Kidney (tissue), 14 donors: Measurements from ENCODE around the gene SNX10. TPM values are rescaled to one million over a fixed set of nuclear protein-coding genes. Genes with fewer than 3 reads are reported as not detected.
"Not testable (repeated sequence)": the region's sequence is repeated elsewhere in the genome, so short reads cannot be mapped to it uniquely, and the experiment has no call there.

Experiments
- DNase-seq, 5 donors: peaks; one replicate each; pipeline ENCODE4 v3.0.0-alpha.2; 2013 to 2020
- FAIRE-seq: peaks from 2 replicates; lab custom pipeline; 2012; peaks lifted over from hg19 to GRCh38; lab: Jason Lieb, UNC
- H3K27ac ChIP-seq, 2 donors: one replicate each; pipeline ENCODE4 v1.7.0; 2013; ENCODE audit warnings: low read depth in 2 of 2, low read length in 2 of 2, inconsistent platforms in 1 of 2
- H3K27me3 ChIP-seq: one replicate; pipeline ENCODE4 v1.7.1; 2013; ENCODE audit warnings: low read length, inconsistent platforms; ENCODE audit not compliant: control insufficient read depth, insufficient read depth
- H3K36me3 ChIP-seq, 3 donors: one replicate each; pipeline versions ENCODE4 v1.7.0 to v1.7.1; 2013; ENCODE audit warnings: low read length in 3 of 3, control low read depth in 1 of 3, inconsistent platforms in 1 of 3; ENCODE audit not compliant: insufficient read depth in 3 of 3, control insufficient read depth in 2 of 3
- H3K4me1 ChIP-seq, 3 donors: one replicate each; pipeline versions ENCODE4 v1.7.0 to v1.7.1; 2013; ENCODE audit warnings: low read length in 3 of 3, inconsistent platforms in 1 of 3, low read depth in 1 of 3; ENCODE audit not compliant: control insufficient read depth in 2 of 3, insufficient read depth in 2 of 3
- H3K4me3 ChIP-seq, 3 donors: one replicate each; pipeline versions ENCODE4 v1.7.0 to v1.8.1; 2013; ENCODE audit warnings: low read length in 3 of 3, control low read depth in 1 of 3, inconsistent platforms in 1 of 3
- H3K9ac ChIP-seq, 3 donors: one replicate each; pipeline versions ENCODE4 v1.7.0 to v1.7.1; 2013; ENCODE audit warnings: low read length in 3 of 3, control low read depth in 1 of 3, inconsistent platforms in 1 of 3
- H3K9me3 ChIP-seq, 3 donors: one replicate each; pipeline versions ENCODE4 v1.7.0 to v1.7.1; 2013; ENCODE audit warnings: low read length in 3 of 3, control low read depth in 1 of 3, inconsistent platforms in 1 of 3; ENCODE audit not compliant: control insufficient read depth in 2 of 3, insufficient read depth in 1 of 3
- intact Hi-C: fragments of 100-400 bp; cut with DNase I; formaldehyde crosslinking; loops from one replicate; pipeline ENCODE4 v1.11.1; 2022
- polyA plus RNA-seq: library from polyadenylated mRNA; stranded (reverse); fragments of 350-450 nt; fragmentation: Illumina TruSeq; extraction: RNeasy Lipid Tissue Mini Kit (QIAGEN cat#74804); gene quantifications from one replicate; pipeline ENCODE4 v1.2.3, GENCODE V29; 2014; ENCODE audit warnings: low read depth, low replicate concordance; ENCODE audit not compliant: insufficient read depth
- total RNA-seq: library from RNA; stranded (reverse); fragmentation: NEBNext Ultra II Directional; extraction: Animal tissue kit (Norgen Biotek cat#: 25700); gene quantifications from one replicate; pipeline ENCODE4 v1.2.1, GENCODE V29; 2021
- TF ChIP-seq, protein P1 (sequence below): IDR thresholded peaks from 3 replicates; pipeline ENCODE4 v1.5.1; 2012; ENCODE audit warnings: mild to moderate bottlenecking, moderate library complexity, borderline replicate concordance; ENCODE audit not compliant: insufficient read depth; ENCODE audit errors: extremely low read depth
- donor health status: control.
- donor health status: control.
- donor health status: control.
- donor health status: control.
- donor health status: control.
- donor health status: DM: yes; HTN: yes; CAD: no.
- donor health status: Normal renal cell carcinoma (clear cell type).

SNX10 gene
- total and polyA plus RNA-seq, 2 donors from 2014 or later = 30.1 to 72.0 TPM

DNA sequence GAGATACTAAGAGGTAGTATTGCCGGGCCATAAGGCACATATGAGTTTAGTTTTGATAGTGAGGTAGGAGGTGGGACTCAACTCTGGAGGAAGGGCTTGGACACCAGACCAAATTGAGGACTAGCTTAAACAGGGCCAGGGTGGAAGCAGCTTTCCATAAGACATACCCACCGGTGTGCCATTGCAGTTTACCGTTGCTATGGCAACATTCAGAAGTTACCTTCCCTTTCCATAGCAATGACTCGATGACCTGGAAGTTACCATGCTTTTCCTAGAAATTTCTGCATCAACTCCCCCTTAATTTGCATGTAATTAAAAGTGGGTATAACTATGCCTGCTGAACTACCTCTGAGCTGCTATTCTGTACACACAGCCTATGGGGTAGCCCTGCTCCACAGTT, 10.9 kb upstream of the SNX10 start:
- TF ChIP-seq, protein P1, sequence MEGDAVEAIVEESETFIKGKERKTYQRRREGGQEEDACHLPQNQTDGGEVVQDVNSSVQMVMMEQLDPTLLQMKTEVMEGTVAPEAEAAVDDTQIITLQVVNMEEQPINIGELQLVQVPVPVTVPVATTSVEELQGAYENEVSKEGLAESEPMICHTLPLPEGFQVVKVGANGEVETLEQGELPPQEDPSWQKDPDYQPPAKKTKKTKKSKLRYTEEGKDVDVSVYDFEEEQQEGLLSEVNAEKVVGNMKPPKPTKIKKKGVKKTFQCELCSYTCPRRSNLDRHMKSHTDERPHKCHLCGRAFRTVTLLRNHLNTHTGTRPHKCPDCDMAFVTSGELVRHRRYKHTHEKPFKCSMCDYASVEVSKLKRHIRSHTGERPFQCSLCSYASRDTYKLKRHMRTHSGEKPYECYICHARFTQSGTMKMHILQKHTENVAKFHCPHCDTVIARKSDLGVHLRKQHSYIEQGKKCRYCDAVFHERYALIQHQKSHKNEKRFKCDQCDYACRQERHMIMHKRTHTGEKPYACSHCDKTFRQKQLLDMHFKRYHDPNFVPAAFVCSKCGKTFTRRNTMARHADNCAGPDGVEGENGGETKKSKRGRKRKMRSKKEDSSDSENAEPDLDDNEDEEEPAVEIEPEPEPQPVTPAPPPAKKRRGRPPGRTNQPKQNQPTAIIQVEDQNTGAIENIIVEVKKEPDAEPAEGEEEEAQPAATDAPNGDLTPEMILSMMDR = no peak
- Histone ChIP-seq H3K9ac (no peak overlapping the region), H3K27ac (no peak overlapping the region), H3K27me3 (no peaks in the 10 kb centered on the region), H3K9me3 (no peaks in the 10 kb centered on the region), H3K36me3 (no peaks in the 10 kb centered on the region), H3K4me3 (no peak overlapping the region), H3K4me1 (no peaks in the 10 kb centered on the region)
- intact Hi-C loops = no loop called here
- DNase-seq (no peak), FAIRE-seq (no peak)

DNA sequence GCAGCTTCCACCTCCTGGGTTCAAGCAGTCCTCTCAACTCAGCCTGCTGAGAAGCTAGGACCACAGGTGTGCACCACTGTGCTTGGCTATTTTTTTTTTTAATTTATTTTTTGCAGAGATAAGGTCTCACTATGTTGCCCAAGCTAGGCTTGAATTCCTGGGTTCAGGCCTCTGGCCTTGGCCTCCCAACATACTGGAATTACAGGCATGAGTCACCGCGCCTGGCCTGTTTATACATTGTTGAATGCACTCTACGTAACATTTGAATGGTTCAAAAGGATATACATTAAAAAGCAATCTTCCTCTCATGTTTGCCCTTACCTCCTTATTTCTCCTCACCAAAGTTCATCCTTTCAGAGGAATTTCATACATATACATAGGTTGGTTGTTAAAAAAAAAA, 7.2 kb upstream of the SNX10 start:
- intact Hi-C loops = no loop called here
- no peaks in the 10 kb centered on the region for H3K4me1 ChIP-seq
- TF ChIP-seq, protein P1 = no peak
- no peaks in the 10 kb centered on the region for H3K36me3 ChIP-seq
- H3K4me3 ChIP-seq = no peak overlapping the region
- H3K9ac ChIP-seq = no peak overlapping the region
- no peak for FAIRE-seq
- H3K27me3 ChIP-seq = no peaks in the 10 kb centered on the region
- no peak overlapping the region for H3K27ac ChIP-seq
- H3K9me3 ChIP-seq = no peaks in the 10 kb centered on the region
- no peak for DNase-seq

DNA sequence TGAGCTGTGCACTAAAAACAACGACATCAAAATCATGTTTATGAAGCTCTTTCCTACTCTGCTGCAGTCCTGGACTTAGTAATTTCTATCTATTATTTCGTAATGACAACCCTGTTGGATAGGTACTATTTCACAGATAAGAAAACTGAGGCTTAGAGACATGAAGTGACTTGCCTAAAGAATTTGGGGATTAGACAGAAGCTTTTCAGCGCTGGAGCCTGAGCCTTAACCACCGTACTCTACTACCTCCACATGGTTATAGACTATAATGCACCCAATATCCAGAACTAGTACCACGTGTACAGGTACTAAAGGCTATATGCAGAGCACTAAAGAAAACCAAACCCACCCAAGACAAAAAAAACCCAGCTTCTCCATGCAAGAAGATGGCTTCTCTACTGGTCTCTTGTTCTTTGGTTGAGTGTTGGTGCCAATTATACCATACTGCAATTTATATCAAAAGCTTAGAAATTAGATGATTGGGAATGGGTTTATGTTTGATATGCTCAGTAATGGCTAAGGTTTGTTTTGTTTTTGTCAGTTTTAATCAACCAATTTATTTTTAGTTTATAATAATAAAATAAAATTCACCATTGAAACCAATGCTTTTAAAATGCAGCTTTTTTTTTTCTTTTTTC, 6.5 kb upstream of the SNX10 start:
- Histone ChIP-seq H3K9me3 (no peaks in the 10 kb centered on the region), H3K27me3 (no peaks in the 10 kb centered on the region), H3K4me1 (no peaks in the 10 kb centered on the region), H3K9ac (no peak overlapping the region), H3K27ac (no peak overlapping the region), H3K36me3 (no peaks in the 10 kb centered on the region), H3K4me3 (no peak overlapping the region)
- FAIRE-seq = no peak
- intact Hi-C loops = no loop called here
- TF ChIP-seq, protein P1 = no peak
- no peak for DNase-seq

DNA sequence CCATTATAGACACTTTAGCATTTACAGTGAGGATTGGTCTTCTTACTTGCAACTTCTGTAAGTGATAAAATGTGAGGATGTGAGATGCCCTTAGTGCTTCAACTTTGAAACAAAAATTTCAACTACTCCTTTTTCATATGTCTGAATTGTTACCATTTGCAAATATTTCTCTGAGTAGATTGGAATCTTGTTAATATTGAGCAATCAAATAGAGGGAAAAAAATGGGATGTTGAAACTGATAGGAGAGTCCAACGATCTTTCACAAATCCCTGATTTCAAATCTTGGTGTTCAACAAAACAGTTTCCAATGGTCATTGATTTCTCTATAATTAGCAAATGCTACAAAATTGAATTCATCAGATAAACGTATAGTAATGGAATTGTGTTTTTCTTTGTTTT, 5.5 kb upstream of the SNX10 start:
- no peak for DNase-seq
- H3K4me1 ChIP-seq = no peaks in the 10 kb centered on the region
- no peak overlapping the region for H3K4me3 ChIP-seq
- no peak overlapping the region for H3K9ac ChIP-seq
- H3K27ac ChIP-seq = no peak overlapping the region
- TF ChIP-seq, protein P1 = no peak
- H3K36me3 ChIP-seq = no peaks in the 10 kb centered on the region
- H3K9me3 ChIP-seq = no peaks in the 10 kb centered on the region
- no peak for FAIRE-seq
- no peaks in the 10 kb centered on the region for H3K27me3 ChIP-seq
- intact Hi-C loops = no loop called here

DNA sequence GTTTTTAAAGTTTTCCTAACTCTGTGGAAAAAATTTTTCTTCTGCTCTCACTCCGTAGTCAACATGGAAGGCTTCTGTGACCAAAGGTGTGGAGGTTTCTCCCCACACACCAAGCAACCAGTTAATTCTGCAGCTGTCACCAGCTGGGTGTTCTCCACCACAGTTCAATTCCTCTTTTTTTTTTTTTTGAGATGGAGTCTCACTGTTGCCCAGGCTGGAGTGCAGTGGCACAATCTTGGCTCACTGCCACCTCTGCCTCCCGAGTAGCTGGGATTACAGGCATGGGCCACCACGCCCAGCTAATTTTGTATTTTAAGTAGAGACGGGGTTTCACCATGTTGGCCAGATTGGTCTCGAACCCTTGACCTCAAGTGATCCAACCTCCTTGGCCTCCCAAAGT, 3.5 kb upstream of the SNX10 start:
- H3K9me3 ChIP-seq, H3K4me3 ChIP-seq, DNase-seq, H3K4me1 ChIP-seq, H3K36me3 ChIP-seq, H3K27me3 ChIP-seq, H3K9ac ChIP-seq, FAIRE-seq, H3K27ac ChIP-seq, intact Hi-C loops: not testable (repeated sequence)
